IPS-18c (cell line): Measurements from ENCODE around the gene TBX6.

Source experiments
- H3K4me3 ChIP-seq: 2 replicates; pipeline ENCODE4 v1.7.0; 2013; ENCODE audit warnings: low read depth, mild to moderate bottlenecking, low read length, moderate library complexity; ENCODE audit not compliant: insufficient read depth
- H3K9me3 ChIP-seq: one replicate; pipeline ENCODE4 v1.6.1; 2013; ENCODE audit warnings: mild to moderate bottlenecking, low read length, moderate library complexity; ENCODE audit not compliant: control insufficient read depth, insufficient read depth

The TBX6 gene

GRCh38 chr16:30094541-30095165, 2.9 kb upstream of the TBX6 start:
- peaks cover 12% of the 10 kb centered on the region for H3K9me3 ChIP-seq
- no peak overlapping the region for H3K4me3 ChIP-seq

DNA sequence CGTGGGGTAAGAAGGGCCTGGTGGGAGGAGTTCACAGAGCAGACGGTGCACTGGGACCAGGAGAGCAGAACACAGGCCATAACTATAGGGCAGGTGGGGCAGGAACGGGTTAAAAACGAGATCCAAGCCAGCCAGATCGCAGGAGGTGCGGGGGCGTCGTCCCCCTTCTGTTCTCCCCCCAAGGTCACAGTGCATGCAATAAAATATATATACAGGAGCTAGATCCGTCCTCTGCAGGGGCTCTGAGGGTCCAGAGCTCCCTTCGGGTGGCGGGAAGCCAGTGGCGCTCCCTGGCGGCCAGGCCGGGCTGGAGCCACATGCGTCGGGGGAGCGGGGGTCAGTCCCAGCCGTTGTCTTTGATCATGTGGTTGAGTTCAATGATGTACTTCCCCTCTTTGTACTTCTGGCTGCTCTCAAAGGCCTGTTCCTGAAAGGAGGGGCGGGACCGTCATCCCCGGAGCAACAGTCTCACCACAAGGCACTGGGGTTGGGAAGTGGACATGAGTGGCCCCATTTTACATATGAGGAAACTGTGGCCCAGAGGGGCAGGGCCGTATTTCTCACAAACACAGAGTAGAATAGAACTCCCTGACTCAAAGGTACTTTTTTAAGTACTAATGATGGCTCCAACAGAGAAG, 768 bp upstream of the TBX6 start:
- peak overlapping the region; percentile 84 for H3K4me3 ChIP-seq
- H3K9me3 ChIP-seq: peaks cover 8% of the 10 kb centered on the region

- H3K4me3 ChIP-seq: peak overlapping the region; percentile 84; the same call in 1 of the 2 replicates
- H3K9me3 ChIP-seq: no peaks in the 10 kb centered on the region
Measured at GRCh38 chr16:30090610-30091331, 953 bp downstream of the TBX6 start.

DNA sequence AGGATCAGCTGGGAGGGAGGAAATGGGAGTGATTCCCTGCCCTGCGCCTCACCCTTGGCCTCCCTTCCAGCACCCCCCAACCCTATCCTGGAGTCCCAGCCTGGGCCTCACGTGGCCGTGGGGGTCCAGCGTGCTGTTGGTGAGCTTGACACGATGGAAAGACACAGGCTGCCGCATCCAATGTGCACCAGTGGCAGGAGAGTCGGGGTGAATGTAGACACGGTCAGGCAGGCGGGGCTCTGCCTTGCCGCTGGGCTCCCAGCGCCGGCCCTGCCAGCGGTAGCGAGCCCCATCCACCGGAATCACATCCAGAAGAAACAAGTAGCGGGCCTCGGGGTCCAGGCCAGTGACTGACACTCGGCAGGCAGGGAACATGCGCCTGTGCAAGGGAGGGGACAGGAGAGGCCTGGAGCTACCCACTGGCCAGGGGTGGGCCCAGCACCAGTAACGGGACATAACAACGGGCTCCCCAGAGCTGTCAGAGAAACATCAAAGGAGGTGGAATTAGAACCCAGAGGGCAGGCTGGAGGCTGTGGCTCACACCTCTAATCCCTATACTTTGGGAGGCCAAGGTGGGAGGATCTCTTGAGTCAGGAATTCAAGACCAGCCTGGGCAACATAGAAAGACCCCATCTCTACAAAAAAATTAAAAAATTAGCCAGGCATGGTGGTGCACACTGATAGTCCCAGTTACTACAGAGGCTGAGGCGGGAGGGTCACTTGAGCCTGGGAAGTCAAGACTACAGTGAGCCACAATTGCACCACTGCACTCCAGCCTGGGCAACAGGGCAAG, 2.7 kb downstream of the TBX6 start:
- Histone ChIP-seq H3K4me3 (no peak overlapping the region), H3K9me3 (no peaks in the 10 kb centered on the region)

- Histone ChIP-seq H3K4me3 (no peak overlapping the region), H3K9me3 (no peaks in the 10 kb centered on the region)
Measured at GRCh38 chr16:30088237-30088831, 3.4 kb downstream of the TBX6 start.

- no peaks in the 10 kb centered on the region for H3K9me3 ChIP-seq
- no peak overlapping the region for H3K4me3 ChIP-seq
Measured at GRCh38 chr16:30087181-30087898, 4.4 kb downstream of the TBX6 start.

- no peak overlapping the region for H3K4me3 ChIP-seq
- H3K9me3 ChIP-seq: no peaks in the 10 kb centered on the region
Measured at GRCh38 chr16:30086291-30087140, 5.2 kb downstream of the TBX6 start.

- Histone ChIP-seq H3K9me3 (no peaks in the 10 kb centered on the region), H3K4me3 (no peak overlapping the region)
Measured at GRCh38 chr16:30085820-30086219, 5.9 kb downstream of the TBX6 start.

GRCh38 chr16:30085247-30085646, 6.5 kb downstream of the TBX6 start:
- no peak overlapping the region; the same call in 1 of the 2 replicates for H3K4me3 ChIP-seq
- H3K9me3 ChIP-seq: no peaks in the 10 kb centered on the region

DNA sequence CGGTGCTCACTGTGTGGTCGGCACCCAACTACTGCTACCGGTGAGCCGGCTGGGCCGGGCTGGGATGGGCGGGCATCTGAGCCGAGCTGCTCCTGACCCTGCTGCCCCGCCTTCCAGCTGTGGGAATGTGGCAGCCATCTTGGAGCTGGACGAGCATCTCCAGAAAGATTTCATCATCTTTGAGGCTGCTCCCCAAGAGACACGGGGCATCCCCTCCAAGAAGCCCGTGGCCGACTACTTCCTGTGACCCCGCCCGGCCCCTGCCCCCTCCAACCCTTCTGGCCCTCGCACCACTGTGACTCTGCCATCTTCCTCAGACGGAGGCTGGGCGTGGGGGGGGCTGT, 6.9 kb downstream of the TBX6 start:
- no peaks in the 10 kb centered on the region for H3K9me3 ChIP-seq
- H3K4me3 ChIP-seq: no peak overlapping the region

DNA sequence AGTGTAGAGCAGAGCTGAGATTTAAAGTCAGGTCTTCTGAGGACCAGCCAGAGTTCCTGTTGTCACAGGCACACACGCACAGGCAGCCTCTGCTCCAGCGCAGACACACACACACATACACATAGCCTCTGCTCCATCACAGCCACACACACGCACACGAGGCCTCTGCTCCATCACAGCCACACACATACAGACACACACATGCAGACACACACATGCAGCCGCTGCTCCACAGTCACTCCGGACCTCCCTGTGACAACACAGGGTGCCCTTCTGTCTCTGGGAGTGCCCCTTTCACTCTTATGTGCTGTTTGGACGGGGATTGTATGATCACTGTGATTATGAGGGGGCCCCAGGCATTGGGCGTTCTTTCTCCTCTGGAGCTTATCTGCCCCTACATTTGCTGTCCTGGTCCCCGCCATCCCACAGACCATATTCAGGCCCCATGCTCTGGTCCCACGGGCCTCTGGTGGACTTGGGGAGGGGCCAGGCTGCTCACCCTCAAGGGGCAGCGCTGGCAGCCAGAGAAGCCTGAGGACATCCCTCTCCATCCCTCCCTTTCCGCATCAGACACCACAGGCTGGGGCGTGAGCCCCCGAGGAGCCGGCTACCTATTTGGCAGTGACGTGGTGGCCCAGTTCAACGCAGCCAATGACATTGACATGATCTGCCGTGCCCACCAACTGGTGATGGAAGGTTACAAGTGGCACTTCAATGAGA, 7.5 kb downstream of the TBX6 start:
- H3K9me3 ChIP-seq: no peaks in the 10 kb centered on the region
- no peak overlapping the region for H3K4me3 ChIP-seq

DNA sequence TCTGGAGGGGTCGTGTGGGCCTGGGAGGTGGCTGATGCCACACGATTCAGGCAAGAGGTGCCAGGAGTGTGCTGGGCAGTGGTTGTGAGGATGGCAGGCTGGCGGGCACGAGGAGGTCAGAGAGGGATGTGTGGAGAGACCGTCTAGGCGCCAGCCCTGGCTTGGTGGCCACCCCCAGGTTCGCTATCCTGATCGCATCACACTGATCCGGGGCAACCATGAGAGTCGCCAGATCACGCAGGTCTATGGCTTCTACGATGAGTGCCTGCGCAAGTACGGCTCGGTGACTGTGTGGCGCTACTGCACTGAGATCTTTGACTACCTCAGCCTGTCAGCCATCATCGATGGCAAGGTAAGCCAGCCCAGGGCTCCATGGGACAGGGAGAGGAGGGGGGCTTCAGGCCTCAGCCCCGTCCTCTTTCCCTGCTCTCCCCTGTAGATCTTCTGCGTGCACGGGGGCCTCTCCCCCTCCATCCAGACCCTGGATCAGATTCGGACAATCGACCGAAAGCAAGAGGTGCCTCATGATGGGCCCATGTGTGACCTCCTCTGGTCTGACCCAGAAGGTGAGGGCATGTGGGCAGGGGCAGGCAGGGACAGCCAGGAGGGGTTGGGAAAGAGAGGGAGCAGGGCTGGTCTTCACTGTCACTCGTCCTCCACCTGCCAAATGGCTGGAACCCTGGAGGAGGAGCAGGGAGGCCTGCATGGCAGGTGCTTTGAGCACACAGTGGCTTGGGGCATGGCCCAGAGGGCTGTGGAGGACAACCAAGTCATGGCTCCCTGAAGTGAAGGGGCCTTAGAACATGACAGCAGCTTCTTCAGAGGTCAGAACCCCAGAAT, 8.3 kb downstream of the TBX6 start:
- Histone ChIP-seq H3K9me3 (no peaks in the 10 kb centered on the region), H3K4me3 (no peak overlapping the region)

- H3K9me3 ChIP-seq: no peaks in the 10 kb centered on the region
- no peak overlapping the region for H3K4me3 ChIP-seq
Measured at GRCh38 chr16:30082545-30083090, 9.1 kb downstream of the TBX6 start.

DNA sequence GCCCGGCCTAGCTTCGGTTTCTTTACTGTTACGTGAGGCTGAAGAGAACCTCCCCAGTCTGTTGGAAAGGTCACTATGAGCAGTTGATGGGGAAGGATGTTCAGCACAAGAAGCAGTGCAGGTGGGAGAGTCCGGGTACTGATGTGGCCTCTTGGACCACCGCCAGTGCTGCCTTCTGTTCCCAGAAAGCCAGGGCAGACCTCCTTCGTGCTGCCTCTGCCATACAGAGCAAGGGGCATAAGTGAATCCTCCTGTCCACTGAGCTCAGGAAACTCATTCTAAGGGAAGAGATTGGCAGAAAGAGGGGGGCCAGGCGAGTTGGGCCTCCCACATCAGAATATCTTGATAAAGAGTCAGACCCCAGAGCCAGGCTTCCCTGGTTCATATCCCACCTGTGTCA, 12.2 kb downstream of the TBX6 start:
- Histone ChIP-seq H3K4me3 (no peak overlapping the region), H3K9me3 (no peaks in the 10 kb centered on the region)
